Right atrium auricular region (tissue), 2 donors: ENCODE data around the gene MN1. TPM values are rescaled to one million over a fixed set of nuclear protein-coding genes. Genes with fewer than 3 reads are reported as not detected.

ENCODE experiments used
- DNase-seq: peaks from one replicate; pipeline ENCODE4 v3.0.0-alpha.2; 2019; ENCODE audit warnings: low spot score
- H3K27ac ChIP-seq, 2 donors: fragments of 200-600 bp; sonication (generic); 1 replicate in 1 of 2; 2 replicates in 1 of 2; pipeline ENCODE4 v1.5.1; 2016 to 2019
- H3K27me3 ChIP-seq, 2 donors: fragments of 200-600 bp; sonication (generic); one replicate each; pipeline versions ENCODE4 v1.5.1 to v1.6.0; 2017 to 2019
- H3K36me3 ChIP-seq: fragments of 200-600 bp; sonication (generic); one replicate; pipeline ENCODE4 v1.5.1; 2016
- H3K4me1 ChIP-seq, 2 donors: fragments of 200-600 bp; sonication (generic); one replicate each; pipeline versions ENCODE4 v1.5.1 to v1.6.0; 2017 to 2019
- H3K4me3 ChIP-seq, 2 donors: fragments of 200-600 bp; sonication (generic); 1 replicate in 1 of 2; 2 replicates in 1 of 2; pipeline ENCODE4 v1.5.1; 2017 to 2019; ENCODE audit warnings: mild to moderate bottlenecking in 1 of 2, moderate library complexity in 1 of 2
- H3K9me3 ChIP-seq, 2 donors: fragments of 200-600 bp; sonication (generic); one replicate each; pipeline ENCODE4 v1.5.1; 2019
- total RNA-seq, 2 donors: library from RNA; depleted of rRNA; stranded (reverse); fragments of >200 nt; gene quantifications; one replicate each; pipeline ENCODE4 v1.1.0, GENCODE V29; 2016
- TF ChIP-seq, protein P1 (sequence below), 2 donors: fragments of 200-600 bp; sonication (generic); IDR thresholded peaks; one replicate each; pipeline ENCODE4 v1.5.1; 2019; ENCODE audit warnings: antibody characterized with exemption in 2 of 2

The MN1 gene
- total RNA-seq, 2 donors from 2014 or later, result 13.0 to 14.3 TPM

DNA sequence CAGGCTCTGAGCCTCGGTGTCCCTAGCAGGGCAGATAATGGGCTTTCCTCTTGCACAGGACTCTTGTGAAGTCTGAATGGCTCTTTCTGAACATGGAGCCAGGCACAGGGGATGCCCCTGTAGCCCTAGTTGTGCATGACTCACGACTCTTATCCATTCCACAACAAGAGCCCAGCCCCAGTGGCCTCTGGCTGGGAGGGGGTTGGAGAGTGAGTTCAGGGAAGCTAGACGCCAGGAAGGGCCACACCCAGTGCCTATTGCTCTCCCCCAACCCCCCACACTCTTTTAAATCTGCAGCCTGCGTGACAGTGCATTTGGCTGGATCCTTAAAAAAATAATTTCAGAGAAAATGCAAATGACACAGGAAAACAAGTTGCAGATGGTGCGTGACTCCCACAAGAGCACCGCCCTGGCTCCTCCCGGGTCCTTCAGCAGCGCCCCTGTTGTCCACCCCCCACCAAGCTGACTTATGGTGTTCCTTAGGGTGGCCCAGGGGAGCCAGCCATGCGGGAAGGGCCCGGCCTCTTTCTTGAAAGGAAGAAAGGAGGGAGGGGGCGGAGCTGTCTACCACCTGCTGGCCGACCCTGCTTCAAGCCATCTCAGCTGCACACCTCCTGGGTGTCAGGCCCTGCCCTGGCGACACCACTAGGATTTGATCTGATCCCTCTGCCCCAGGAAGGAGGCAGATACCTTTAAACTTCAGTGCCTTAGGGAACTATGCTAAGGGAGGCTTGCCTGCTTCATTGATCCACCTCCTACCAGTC lies 74.7 kb downstream of the MN1 start:
- Histone ChIP-seq H3K4me3 (no peak overlapping the region), H3K4me1 (peaks cover 0 to 27% of the 10 kb centered on the region in 2 donors), H3K36me3 (no peaks in the 10 kb centered on the region), H3K27ac (peak overlapping the region; percentile 59 to 77), H3K27me3 (no peaks in the 10 kb centered on the region), H3K9me3 (no peaks in the 10 kb centered on the region)
- DNase-seq, result peak; percentile 91
- TF ChIP-seq, protein P1, sequence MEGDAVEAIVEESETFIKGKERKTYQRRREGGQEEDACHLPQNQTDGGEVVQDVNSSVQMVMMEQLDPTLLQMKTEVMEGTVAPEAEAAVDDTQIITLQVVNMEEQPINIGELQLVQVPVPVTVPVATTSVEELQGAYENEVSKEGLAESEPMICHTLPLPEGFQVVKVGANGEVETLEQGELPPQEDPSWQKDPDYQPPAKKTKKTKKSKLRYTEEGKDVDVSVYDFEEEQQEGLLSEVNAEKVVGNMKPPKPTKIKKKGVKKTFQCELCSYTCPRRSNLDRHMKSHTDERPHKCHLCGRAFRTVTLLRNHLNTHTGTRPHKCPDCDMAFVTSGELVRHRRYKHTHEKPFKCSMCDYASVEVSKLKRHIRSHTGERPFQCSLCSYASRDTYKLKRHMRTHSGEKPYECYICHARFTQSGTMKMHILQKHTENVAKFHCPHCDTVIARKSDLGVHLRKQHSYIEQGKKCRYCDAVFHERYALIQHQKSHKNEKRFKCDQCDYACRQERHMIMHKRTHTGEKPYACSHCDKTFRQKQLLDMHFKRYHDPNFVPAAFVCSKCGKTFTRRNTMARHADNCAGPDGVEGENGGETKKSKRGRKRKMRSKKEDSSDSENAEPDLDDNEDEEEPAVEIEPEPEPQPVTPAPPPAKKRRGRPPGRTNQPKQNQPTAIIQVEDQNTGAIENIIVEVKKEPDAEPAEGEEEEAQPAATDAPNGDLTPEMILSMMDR (IDR thresholded peaks at IDR 0.05), result no peak

DNA sequence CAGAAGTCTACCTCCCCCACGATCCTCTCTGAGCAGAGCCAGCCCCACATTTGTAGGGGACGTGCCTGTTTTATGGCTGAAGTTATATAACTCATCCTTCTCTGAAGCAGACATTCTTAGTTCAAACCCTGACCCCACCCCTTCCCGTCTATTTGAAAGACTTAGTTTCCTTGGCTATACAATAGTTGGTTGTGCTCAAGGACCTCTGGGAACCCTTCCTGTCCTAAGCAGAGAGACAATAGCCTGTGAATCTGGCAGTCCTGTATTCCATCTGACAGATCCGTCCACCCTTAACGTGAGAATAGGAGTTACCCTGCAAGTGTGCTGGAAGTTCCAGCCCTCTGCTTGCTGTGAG lies 75.2 kb downstream of the MN1 start:
- no peak for DNase-seq

DNA sequence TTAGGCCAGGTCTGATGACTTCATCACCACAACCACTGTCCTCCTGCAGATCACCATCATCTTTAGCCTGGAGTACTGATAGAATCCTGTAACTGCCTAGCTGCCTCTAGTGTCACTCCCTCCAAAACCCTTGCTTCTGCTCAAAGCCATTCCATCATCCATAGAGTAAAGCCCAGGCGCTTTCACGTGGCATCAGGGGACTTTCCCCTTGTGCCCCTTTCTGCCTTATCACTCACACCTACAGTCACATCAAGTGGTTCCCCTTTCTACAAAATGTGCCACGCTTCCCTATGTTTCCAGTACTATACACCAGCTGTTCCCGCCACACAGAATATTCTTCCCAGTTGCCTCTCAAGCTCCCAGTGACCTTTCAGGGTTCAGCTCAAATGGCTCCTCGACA lies 75.9 kb downstream of the MN1 start:
- TF ChIP-seq, protein P1 (IDR thresholded peaks at IDR 0.05), result no peak
- H3K27ac ChIP-seq, result peak overlapping the region; percentile 59 to 77

More for the DNA sequence above, 75.2 kb downstream of the MN1 start:
- H3K27ac ChIP-seq, result peak overlapping the region; percentile 59 to 77
- H3K4me1 ChIP-seq, result peaks cover 0 to 27% of the 10 kb centered on the region in 2 donors
- H3K27me3 ChIP-seq, result no peaks in the 10 kb centered on the region
- TF ChIP-seq, protein P1 (IDR thresholded peaks at IDR 0.05), result no peak
- no peaks in the 10 kb centered on the region for H3K9me3 ChIP-seq
- no peaks in the 10 kb centered on the region for H3K36me3 ChIP-seq
- no peak overlapping the region for H3K4me3 ChIP-seq

DNA sequence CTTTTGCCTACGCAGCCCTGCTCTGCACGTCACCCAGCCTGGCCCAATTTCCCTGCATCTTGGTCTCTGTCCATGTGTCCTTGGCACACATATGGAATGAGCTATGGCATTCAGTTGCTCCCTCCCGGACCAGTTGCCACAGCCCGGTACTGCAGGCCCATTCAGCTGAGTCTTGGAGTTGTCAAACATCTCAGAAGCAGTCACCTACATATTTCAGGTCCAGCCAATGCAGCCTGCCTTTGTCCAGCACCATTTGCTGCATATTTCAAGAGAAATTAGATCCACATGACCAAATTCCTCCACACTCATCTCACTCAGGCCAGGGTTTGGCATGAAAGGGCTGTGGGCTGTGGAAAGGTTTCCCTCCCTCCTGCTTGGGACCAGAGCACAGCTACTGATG lies 76.8 kb downstream of the MN1 start:
- TF ChIP-seq, protein P1 (IDR thresholded peaks at IDR 0.05), result no peak
- Histone ChIP-seq H3K9me3 (no peaks in the 10 kb centered on the region), H3K27ac (no peak overlapping the region), H3K4me1 (peaks cover 0 to 27% of the 10 kb centered on the region in 2 donors), H3K27me3 (no peaks in the 10 kb centered on the region), H3K36me3 (no peaks in the 10 kb centered on the region), H3K4me3 (no peak overlapping the region)
- no peak for DNase-seq

More for the DNA sequence above, 75.9 kb downstream of the MN1 start:
- H3K27me3 ChIP-seq, result no peaks in the 10 kb centered on the region
- peaks cover 0 to 27% of the 10 kb centered on the region in 2 donors for H3K4me1 ChIP-seq
- H3K4me3 ChIP-seq, result no peak overlapping the region
- H3K9me3 ChIP-seq, result no peaks in the 10 kb centered on the region
- H3K36me3 ChIP-seq, result no peaks in the 10 kb centered on the region
- no peak for DNase-seq

DNA sequence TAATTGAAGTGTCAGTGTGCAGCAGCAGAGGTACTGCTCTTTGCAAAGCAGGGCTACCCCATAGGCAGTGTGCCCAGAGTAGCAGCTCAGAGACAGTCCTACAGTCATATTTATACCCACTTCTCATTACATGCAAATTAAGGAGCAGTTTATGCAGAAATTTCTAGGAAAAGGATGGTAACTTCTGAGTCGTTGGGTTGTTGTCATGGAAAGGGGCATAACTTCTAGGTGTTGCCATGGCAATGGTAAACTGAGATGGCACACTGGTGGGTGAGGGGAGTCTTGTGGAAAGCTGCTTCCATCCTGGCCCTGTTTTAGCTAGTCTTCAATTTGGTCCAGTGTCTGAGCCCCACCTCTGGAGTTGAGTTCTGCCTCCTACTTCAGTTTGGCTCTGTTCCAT lies 77.4 kb downstream of the MN1 start:
- no peaks in the 10 kb centered on the region for H3K36me3 ChIP-seq
- no peaks in the 10 kb centered on the region for H3K27me3 ChIP-seq
- no peak overlapping the region for H3K4me3 ChIP-seq
- H3K9me3 ChIP-seq, result no peaks in the 10 kb centered on the region
- H3K4me1 ChIP-seq, result peaks cover 0 to 32% of the 10 kb centered on the region in 2 donors
- TF ChIP-seq, protein P1 (IDR thresholded peaks at IDR 0.05), result no peak
- DNase-seq, result no peak
- no peak overlapping the region for H3K27ac ChIP-seq

DNA sequence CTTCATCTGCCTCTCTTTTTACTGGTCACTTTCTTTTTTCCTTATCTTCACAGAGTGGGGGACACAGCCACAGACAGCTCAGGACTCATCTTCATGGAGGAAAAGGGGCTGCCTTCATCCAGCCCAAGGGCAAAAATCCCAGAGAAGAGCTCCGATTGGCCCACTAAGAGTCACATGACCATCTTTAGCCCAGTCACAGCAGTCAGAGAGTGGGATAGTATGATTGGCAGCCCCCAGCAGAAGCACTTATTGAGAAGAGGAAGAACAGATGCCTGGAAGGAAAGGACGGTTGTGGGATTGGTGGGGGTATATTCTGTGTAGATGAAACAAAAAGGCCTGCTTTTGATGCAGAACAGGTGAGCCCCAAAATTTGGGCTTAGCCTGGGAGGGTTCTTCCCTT lies 77.8 kb downstream of the MN1 start:
- Histone ChIP-seq H3K4me1 (peaks cover 0 to 37% of the 10 kb centered on the region in 2 donors), H3K27me3 (no peaks in the 10 kb centered on the region), H3K4me3 (no peak overlapping the region), H3K36me3 (no peaks in the 10 kb centered on the region), H3K27ac (no peak overlapping the region), H3K9me3 (no peaks in the 10 kb centered on the region)
- TF ChIP-seq, protein P1 (IDR thresholded peaks at IDR 0.05), result no peak
- DNase-seq, result no peak
